ENCODE data around the gene AREL1. TPM values are rescaled to one million over a fixed set of nuclear protein-coding genes. Genes with fewer than 3 reads are reported as not detected.

The AREL1 gene
- total and polyA plus RNA-seq, 7 donors: 4.8 to 20.2 (median 12.5) TPM

DNA sequence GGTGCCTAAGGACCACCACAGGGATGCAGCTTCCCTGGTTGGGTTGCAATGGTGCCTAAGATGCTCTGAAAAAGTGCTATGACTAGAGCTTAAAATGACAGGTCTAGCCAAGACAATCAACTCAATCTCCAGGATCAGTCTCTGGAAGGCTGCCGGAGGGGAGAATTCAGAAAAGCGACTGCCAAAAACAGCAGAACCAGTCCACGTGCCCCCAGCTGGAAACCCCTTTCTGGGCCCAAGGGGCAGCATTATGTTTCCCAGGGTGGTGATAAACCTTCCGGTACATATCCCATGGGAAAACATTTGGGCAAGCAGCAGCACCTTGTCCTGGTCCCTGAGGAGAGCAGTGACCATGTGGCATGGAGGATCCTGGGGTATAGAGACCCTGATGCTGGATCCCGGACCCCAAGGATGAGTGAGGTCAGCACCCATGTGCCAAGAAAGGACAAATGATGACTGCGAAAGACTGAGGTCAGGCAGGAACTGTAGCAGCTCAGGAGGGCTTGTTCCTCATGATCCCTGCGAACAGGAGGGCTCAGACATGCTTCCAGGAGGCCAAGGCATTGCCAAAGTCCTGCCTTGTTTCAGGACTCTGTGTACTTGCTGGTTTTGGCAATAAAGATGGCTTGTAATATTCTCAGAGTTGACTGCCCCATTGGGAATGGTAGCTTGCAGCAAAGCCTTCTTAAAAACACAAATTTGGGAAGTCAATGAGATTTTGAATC, 51.0 kb downstream of the AREL1 start:
- Histone ChIP-seq H3K36me3 (peaks cover 13 to 76% (median 28%) of the 10 kb centered on the region in 4 donors), H3K27ac (peak overlapping the region in 2 of 4 donors; percentile 6 to 51), H3K27me3 (no peaks in the 10 kb centered on the region), H3K9me3 (no peaks in the 10 kb centered on the region), H3K4me1 (no peaks in the 10 kb centered on the region), H3K4me3 (no peak overlapping the region)
- TF ChIP-seq EP300 (IDR thresholded peaks at IDR 0.05) (no peak), POLR2A (IDR thresholded peaks at IDR 0.05) (no peak), POLR2AphosphoS5 (IDR thresholded peaks at IDR 0.05) (peak in 3 of 4 donors; percentile 29 to 67 (median 30))
- TF ChIP-seq, protein P1, sequence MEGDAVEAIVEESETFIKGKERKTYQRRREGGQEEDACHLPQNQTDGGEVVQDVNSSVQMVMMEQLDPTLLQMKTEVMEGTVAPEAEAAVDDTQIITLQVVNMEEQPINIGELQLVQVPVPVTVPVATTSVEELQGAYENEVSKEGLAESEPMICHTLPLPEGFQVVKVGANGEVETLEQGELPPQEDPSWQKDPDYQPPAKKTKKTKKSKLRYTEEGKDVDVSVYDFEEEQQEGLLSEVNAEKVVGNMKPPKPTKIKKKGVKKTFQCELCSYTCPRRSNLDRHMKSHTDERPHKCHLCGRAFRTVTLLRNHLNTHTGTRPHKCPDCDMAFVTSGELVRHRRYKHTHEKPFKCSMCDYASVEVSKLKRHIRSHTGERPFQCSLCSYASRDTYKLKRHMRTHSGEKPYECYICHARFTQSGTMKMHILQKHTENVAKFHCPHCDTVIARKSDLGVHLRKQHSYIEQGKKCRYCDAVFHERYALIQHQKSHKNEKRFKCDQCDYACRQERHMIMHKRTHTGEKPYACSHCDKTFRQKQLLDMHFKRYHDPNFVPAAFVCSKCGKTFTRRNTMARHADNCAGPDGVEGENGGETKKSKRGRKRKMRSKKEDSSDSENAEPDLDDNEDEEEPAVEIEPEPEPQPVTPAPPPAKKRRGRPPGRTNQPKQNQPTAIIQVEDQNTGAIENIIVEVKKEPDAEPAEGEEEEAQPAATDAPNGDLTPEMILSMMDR (IDR thresholded peaks at IDR 0.05): no peak
- DNase-seq: peak; percentile 85
- 96 to 98% methylated on average over 7 of the region's 7 CpGs for WGBS, 2 donors
- intact Hi-C loops (cut with DNase I): no loop called here

DNA sequence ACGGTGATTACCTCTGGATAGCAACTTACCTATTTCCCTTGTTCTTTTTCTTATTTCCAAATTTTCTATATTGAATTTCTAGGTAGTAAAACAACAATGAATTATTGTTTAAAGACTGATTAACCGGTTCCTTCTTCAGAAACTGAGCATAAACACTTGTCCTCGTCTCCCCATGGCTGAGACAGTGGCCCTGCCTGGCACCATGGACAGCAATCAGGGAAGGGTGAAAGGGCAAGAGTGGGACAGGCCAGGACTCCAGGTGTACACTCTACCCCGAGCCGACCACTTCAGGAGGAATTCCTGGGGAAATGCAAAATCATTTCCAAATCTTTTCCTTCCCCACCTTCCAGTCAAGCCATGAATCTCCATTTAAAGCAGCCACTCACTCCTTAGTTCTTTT, 52.0 kb downstream of the AREL1 start:
- intact Hi-C loops (cut with DNase I): no loop called here
- Histone ChIP-seq H3K4me1 (peaks cover 0 to 5% (median 0%) of the 10 kb centered on the region in 4 donors), H3K27me3 (no peaks in the 10 kb centered on the region), H3K27ac (peak overlapping the region in 1 of 4 donors; percentile 51), H3K4me3 (no peak overlapping the region), H3K9me3 (no peaks in the 10 kb centered on the region), H3K36me3 (peaks cover 12 to 76% (median 27%) of the 10 kb centered on the region in 4 donors)
- 75 to 85% methylated on average over 5 of the region's 5 CpGs for WGBS, 2 donors
- TF ChIP-seq EP300 (IDR thresholded peaks at IDR 0.05) (no peak), POLR2A (IDR thresholded peaks at IDR 0.05) (no peak), POLR2AphosphoS5 (IDR thresholded peaks at IDR 0.05) (no peak)
- TF ChIP-seq, protein P1 (IDR thresholded peaks at IDR 0.05): no peak
- DNase-seq: no peak

DNA sequence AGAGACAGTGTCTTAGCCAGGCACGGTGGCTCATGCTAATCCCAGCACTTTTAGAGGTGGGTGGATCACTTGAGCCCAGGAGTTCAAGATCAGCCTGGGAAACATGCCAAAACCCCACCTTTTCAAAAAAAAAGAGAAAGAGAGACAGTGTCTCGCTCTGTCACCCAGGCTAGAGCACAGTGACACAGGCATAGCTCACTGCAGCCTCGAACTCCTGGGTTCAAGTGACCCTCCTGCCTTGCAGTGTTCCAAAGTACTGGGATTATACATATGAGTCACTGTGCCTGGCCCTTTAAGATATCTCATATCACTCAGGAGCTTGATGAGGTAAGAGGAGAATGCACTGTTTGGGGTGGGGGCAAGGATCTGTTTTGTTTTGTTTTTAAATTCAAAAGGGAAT, 52.7 kb downstream of the AREL1 start:
- H3K27me3 ChIP-seq: no peaks in the 10 kb centered on the region
- 26 to 75% methylated on average over 3 of the region's 3 CpGs for WGBS, 2 donors
- peaks cover 12 to 71% (median 24%) of the 10 kb centered on the region in 4 donors for H3K36me3 ChIP-seq
- intact Hi-C loops (cut with DNase I): no loop called here
- H3K4me3 ChIP-seq: no peak overlapping the region
- no peaks in the 10 kb centered on the region for H3K9me3 ChIP-seq
- H3K4me1 ChIP-seq: peaks cover 0 to 5% (median 0%) of the 10 kb centered on the region in 4 donors
- no peak overlapping the region for H3K27ac ChIP-seq
- no peak for DNase-seq
- no peak for TF ChIP-seq POLR2AphosphoS5 (IDR thresholded peaks at IDR 0.05)

DNA sequence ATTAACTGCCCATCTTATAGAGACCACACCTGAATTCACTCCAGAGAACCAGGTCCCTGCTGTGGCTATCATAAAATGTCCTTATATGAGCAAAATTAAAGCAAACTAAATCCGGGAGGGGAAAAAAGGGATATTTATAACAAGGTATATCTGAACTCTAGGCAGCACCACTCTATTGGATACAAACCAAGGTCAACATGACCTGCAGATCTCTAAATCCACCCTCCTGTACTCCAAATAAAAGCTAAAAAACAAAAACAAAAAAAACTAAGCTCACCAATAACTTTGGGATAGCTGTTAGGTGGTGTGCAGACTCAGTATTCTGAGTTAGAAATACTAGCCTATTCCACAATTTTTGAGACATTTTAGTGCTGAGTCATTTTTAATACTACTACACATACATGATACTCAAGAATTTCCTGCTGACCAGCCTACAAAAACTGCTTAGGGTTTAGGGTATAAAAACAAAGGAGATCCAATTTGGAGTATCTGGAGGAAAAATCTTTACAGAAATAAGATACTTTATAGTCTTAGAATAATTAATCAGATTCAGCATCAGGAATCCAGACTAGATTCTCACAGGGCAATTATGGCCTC, 54.2 kb downstream of the AREL1 start:
- Histone ChIP-seq H3K4me1 (peaks cover 0 to 5% (median 0%) of the 10 kb centered on the region in 4 donors), H3K27ac (no peak overlapping the region), H3K36me3 (peaks cover 9 to 56% (median 14%) of the 10 kb centered on the region in 4 donors), H3K4me3 (no peak overlapping the region), H3K9me3 (no peaks in the 10 kb centered on the region), H3K27me3 (no peaks in the 10 kb centered on the region)
- TF ChIP-seq EP300 (IDR thresholded peaks at IDR 0.05): no peak
- intact Hi-C loops (cut with DNase I): no loop called here
- no peak for DNase-seq
- 87 to 96% methylated on average over 1 of the region's 1 CpG for WGBS, 2 donors

DNA sequence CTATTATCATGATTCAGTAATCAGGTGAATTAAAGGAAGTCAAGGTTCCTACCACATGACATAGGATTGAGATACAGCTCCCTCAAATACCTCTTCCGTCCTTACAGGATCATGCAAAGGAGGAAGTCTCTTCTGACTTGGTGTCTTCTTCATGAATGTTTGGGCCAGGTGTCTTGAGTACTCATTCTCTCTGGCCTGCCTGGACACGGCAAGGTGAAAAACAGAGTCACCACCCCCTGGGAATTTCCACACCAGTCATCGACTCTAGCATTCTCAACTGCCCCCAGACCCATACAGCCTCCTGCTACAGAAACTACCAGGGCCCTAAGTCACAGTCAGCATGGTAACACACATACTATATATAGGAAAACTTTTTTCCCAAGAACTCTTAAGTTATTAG, 55.9 kb downstream of the AREL1 start:
- intact Hi-C loops (cut with DNase I): no loop called here
- WGBS, 2 donors: 92 to 93% methylated on average over 3 of the region's 3 CpGs
- Histone ChIP-seq H3K36me3 (peaks cover 0 to 39% (median 4%) of the 10 kb centered on the region in 4 donors), H3K4me3 (no peak overlapping the region), H3K9me3 (no peaks in the 10 kb centered on the region), H3K27ac (no peak overlapping the region), H3K27me3 (no peaks in the 10 kb centered on the region), H3K4me1 (peaks cover 0 to 11% (median 0%) of the 10 kb centered on the region in 4 donors)
- TF ChIP-seq, protein P1 (IDR thresholded peaks at IDR 0.05): no peak
- TF ChIP-seq POLR2A (IDR thresholded peaks at IDR 0.05) (no peak), POLR2AphosphoS5 (IDR thresholded peaks at IDR 0.05) (no peak), EP300 (IDR thresholded peaks at IDR 0.05) (no peak)
- no peak for DNase-seq

Data from sigmoid colon (tissue), 7 donors.